ENCODE data around the gene CAMTA1.
"Not testable (repeated sequence)": the region's sequence is repeated elsewhere in the genome, so short reads cannot be mapped to it uniquely, and the experiment has no call there.

CAMTA1 gene

DNA sequence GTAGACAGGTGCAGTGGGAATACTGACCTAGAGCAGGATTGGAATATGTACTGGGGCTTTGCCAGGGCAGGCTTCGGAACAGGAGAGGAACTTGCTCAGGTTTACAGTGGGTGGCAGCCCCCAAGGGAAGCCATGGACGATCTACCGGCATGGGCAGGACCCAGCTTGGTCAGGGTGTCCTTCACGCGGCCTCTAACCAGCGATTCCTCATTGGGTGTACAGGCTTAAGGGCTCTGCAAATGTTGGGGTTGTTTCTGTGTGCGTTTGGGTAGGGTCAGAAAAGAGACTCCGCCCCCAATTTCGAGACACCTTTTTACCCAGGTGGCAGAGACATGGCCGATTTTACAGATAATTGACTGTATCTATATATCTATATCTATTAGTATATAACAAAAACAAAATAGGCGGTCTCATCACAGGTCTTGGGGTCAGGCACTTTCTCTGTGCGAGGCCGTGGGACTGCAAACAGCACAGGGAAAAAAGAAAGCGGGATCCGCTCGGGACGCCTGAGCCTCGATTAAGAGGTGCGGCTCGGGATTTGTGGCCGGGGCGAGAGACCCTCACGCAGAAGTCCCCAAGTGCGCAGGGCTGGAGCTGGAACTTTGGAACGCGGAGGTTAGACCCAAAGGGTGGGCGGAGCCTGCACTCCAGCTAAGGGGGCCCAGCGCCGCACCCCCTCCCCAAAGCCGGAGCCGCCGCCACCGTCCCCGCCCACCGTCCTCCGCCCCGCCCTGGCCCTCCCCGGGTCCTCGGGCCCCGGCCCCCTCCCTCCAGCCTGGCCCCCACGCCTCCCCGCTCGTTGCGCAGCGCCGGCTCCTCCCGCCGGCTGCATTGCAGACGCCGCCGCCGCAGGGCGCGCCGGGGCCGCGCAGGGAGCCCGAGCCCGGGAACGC, 918.3 kb downstream of the CAMTA1 start:
- DNase-seq (ENCODE audit: low read depth): no peak

GRCh38 chr1:7704214-7705047, 919.2 kb downstream of the CAMTA1 start:
- no peak for DNase-seq (ENCODE audit: low read depth)

- DNase-seq (ENCODE audit: low read depth): no peak
Measured at GRCh38 chr1:7705048-7705907, 920.0 kb downstream of the CAMTA1 start.

DNA sequence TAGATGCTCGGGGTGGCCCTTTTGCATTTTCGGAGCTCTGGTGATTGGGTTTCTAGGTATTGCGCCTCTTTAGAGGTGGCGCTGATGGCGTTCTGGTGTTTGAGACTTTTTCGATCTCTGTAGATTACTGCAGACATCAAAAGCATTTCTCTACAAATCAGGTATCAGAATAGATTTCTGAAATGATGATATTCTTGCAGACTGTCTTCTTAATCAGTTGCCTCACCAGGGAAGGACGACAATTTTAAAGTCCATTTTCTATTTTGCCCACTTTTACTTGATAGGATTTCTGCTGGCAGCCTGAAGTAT, 920.6 kb downstream of the CAMTA1 start:
- DNase-seq (ENCODE audit: low read depth): no peak

GRCh38 chr1:7707527-7707926, 922.3 kb downstream of the CAMTA1 start:
- DNase-seq (ENCODE audit: low read depth): peak; percentile 20

DNA sequence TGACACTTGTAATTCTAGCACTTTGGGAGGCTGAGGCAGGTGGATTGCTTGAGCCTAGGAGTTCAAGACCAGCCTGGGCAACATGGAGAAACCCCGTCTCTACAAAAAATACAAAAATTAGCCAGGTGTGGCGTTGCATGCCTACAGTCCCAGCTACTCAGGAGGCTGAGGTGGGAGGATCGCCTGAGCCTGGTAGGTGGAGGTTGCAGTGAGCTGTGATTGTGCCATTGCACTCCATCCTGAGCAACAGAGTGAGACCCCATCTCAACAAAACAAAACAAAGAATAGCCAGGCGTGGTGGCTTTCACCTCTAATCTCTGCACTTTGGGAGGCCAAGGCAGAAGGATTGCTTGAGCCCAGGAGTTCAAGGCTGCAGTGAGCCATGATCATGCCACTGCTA, 922.8 kb downstream of the CAMTA1 start:
- not testable (repeated sequence) for DNase-seq (ENCODE audit: low read depth)

GRCh38 chr1:7710859-7711258, 925.6 kb downstream of the CAMTA1 start:
- DNase-seq (ENCODE audit: low read depth): no peak

DNA sequence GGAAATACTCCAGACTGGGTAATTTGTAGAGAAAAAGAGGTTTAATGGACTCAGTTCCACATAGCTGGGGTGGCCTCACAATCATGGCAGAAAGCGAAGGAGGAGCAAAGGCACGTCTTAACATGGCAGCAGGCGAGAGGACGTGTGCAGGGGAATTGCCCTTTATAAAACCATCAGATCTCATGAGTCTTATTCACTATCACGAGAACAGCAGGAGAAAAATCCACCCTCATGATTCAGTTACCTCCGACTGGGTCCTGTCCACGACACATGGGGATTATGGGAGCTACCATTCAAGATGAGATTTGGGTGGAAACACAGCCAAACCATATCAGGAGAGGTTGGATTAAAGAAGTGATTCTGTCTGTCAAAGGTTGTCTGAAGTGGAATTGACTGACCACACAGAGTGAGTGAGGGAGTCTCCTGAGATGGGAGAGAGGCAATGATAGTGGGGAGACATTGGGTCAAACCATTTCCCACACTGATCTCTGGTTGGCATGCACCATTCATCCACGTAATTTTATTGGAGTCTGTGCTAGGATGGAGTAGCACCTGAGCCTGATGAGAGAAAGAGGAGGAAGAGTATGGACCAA, 927.6 kb downstream of the CAMTA1 start:
- no peak for DNase-seq (ENCODE audit: low read depth)

DNA sequence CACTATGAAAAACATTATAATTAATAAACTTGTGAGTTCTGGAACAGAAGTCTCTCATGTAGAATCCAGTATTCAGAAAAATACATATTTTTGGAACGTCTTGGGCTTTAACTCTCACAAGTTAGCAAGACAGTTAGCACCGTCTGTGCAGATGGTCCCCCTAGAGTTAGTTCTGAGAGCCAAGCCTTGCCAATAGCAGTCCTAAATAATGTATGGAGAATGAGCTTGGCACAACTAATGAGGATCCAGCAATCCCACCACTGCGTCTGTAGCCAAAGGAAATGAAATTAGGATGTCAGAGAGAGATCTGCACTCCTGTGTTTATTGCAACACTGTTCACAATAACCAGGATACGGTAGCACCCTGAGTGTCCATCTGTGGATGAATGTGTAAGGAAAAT, 931.3 kb downstream of the CAMTA1 start:
- no peak for DNase-seq (ENCODE audit: low read depth)

DNA sequence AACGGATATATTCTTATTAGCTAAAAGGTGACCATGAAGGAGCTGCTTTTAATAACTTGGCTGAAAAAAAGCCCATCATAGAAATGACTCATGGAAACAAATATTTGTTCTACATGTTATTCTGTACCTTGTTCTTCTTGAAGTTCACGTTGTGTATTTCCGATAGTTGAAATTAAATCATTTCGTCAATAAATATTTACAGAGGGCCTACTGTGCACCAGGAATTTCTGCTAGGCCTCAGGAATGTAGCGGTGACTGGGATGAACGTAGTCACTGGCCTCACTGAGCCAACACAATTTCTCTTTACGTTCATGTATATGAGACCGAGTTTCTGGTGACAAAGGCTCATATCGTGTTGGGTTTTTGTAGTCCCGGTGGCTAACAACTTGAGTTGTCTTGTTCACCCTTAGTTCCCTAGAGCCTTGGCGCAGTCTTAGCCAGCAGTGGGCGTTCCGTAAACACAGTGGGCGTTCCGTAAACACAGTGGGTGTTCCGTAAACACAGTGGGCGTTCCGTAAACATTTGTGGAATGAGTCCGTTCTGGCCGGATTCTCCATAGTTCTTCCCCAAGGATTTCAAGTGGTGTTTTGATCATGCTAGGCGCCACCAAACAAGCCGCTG, 932.6 kb downstream of the CAMTA1 start:
- DNase-seq (ENCODE audit: low read depth): no peak

- DNase-seq (ENCODE audit: low read depth): no peak
Measured at GRCh38 chr1:7719468-7720094, 934.3 kb downstream of the CAMTA1 start.

GRCh38 chr1:7721940-7722669, 936.9 kb downstream of the CAMTA1 start:
- no peak for DNase-seq (ENCODE audit: low read depth)

DNA sequence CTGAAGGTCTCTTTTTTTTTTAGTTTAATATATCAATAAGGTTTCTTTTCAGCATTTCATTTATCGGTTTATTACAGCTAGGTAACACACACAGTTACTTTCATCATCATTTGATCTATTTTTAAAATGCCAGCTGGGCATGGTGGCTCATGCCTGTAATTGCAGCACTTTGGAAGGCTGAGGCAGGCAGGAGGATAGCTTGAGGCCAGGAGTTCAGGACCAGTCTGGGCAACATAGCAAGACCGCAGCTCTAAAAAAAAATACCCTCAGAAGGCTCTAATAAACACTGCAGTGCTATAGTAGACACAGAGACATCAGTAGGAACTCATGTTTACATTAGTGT, 937.4 kb downstream of the CAMTA1 start:
- DNase-seq (ENCODE audit: low read depth): no peak

- DNase-seq (ENCODE audit: low read depth): no peak
Measured at GRCh38 chr1:7726623-7727022, 941.4 kb downstream of the CAMTA1 start.

DNA sequence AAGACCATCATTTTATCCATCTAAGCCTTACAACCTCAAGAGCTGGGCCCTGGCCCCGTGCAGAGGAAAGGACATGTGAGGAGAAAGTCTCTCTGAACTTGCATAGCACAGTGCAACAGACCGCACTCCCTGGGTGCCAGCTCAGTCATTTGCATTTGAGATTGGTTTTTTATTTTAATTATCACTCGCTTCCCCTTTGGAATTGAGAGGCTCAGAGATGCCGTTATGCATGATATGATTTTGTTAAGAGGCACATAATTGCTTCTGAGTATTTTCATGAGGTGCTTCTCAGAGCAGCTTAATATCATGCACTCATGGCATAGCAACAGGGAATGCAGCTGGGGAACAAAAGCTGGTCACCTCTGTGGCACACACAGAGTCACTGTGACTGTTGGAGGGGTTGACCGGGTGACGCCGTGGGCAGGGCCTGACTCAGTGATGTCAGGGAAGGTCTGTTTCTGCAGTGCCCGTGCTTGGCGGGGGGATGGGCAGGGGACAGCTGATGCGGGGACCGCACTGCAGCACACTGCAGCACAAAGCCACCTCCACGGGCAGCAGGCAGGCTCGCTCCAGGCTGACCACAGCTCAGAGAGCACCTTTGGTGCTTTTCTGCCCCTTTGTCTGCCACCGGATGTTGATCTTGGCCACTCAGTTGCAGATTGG, 942.7 kb downstream of the CAMTA1 start:
- no peak for DNase-seq (ENCODE audit: low read depth)

GRCh38 chr1:7729761-7730160, 944.5 kb downstream of the CAMTA1 start:
- DNase-seq (ENCODE audit: low read depth): no peak

GRCh38 chr1:7732331-7732730, 947.1 kb downstream of the CAMTA1 start:
- no peak for DNase-seq (ENCODE audit: low read depth)

DNA sequence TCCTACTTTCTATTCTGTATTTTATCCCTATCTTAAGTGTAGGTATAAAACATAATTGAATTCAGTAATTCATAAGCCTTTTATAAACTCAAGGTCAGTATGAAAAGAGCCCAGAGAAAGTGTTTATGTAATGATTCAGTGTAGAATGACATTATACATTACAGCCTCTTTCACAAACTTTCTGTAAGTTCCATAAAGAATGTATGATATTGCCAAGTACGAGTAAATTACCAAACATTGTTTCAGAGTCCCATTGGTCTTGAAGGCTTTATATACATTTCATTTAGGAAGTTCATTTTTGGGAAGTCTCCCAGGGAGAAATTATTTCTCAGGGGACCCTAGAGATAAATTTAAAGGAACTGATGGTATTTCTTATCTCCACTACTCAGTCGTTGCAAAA, 948.0 kb downstream of the CAMTA1 start:
- DNase-seq (ENCODE audit: low read depth): no peak

DNA sequence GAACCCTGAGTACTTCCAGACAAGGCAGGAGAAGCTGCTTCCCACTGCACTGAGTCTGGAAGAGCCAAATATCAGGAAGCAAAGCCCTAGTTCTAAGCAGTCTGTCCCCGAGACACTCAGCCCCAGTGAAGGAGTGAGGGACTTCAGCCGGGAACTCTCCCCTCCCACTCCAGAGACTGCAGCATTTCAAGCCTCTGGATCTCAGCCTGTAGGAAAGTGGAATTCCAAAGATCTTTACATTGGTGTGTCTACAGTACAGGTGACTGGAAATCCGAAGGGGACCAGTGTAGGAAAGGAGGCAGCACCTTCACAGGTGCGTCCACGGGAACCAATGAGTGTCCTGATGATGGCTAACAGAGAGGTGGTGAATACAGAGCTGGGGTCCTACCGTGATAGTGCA, 952.8 kb downstream of the CAMTA1 start:
- DNase-seq (ENCODE audit: low read depth): no peak

- DNase-seq (ENCODE audit: low read depth): no peak
Measured at GRCh38 chr1:7743346-7743745, 958.1 kb downstream of the CAMTA1 start.
